H9 (cell line): ENCODE measurements around the gene BRF1. TPM values are rescaled to one million over a fixed set of nuclear protein-coding genes. Genes with fewer than 3 reads are reported as not detected.

ENCODE experiments used
- DNase-seq: peaks from one replicate; pipeline ENCODE4 v3.0.0-alpha.2; 2017
- H2AFZ ChIP-seq: one replicate; pipeline ENCODE4 v1.6.1; 2013; ENCODE audit warnings: mild to moderate bottlenecking, low read length, control low read depth, moderate library complexity
- H2AK5ac ChIP-seq: 2 replicates; pipeline ENCODE4 v1.6.1; 2013; ENCODE audit warnings: low read length, control low read depth, mixed read lengths; ENCODE audit not compliant: insufficient read length
- H2BK120ac ChIP-seq: one replicate; pipeline ENCODE4 v1.6.1; 2013; ENCODE audit warnings: low read depth, mild to moderate bottlenecking, low read length, control low read depth, inconsistent platforms; ENCODE audit not compliant: poor library complexity, severe bottlenecking
- H2BK12ac ChIP-seq: 2 replicates; pipeline ENCODE4 v1.6.1; 2013; ENCODE audit warnings: low read length, control low read depth, mixed read lengths, low read depth; ENCODE audit not compliant: insufficient read length
- H2BK15ac ChIP-seq: 2 replicates; pipeline ENCODE4 v1.6.1; 2013; ENCODE audit warnings: low read depth, low read length, control low read depth
- H2BK20ac ChIP-seq: one replicate; pipeline ENCODE4 v1.6.1; 2013; ENCODE audit warnings: low read depth, mild to moderate bottlenecking, low read length, control low read depth, inconsistent platforms; ENCODE audit not compliant: poor library complexity, severe bottlenecking
- H2BK5ac ChIP-seq: 2 replicates; pipeline ENCODE4 v1.6.1; 2013; ENCODE audit warnings: low read length, control low read depth, mixed read lengths; ENCODE audit not compliant: insufficient read length
- H3K14ac ChIP-seq: 2 replicates; pipeline ENCODE4 v1.6.1; 2013; ENCODE audit warnings: low read length, control low read depth; ENCODE audit not compliant: insufficient read depth
- H3K18ac ChIP-seq: 2 replicates; pipeline ENCODE4 v1.6.1; 2013; ENCODE audit warnings: low read depth, mild to moderate bottlenecking, mixed read lengths, low read length, control low read depth; ENCODE audit not compliant: insufficient read length
- H3K23ac ChIP-seq: 2 replicates; pipeline ENCODE4 v1.6.1; 2013; ENCODE audit warnings: low read length, control low read depth, mixed read lengths, low read depth; ENCODE audit not compliant: insufficient read length
- H3K23me2 ChIP-seq: 2 replicates; pipeline ENCODE4 v1.6.1; 2013; ENCODE audit warnings: low read depth, mild to moderate bottlenecking, mixed read lengths, low read length, control low read depth; ENCODE audit not compliant: insufficient read length, poor library complexity, severe bottlenecking
- H3K27ac ChIP-seq: 2 replicates; pipeline ENCODE4 v1.5.1; 2013; ENCODE audit warnings: low read length, control low read depth, mixed read lengths, low read depth; ENCODE audit not compliant: insufficient read length
- H3K27me3 ChIP-seq: 2 replicates; pipeline ENCODE4 v1.6.1; 2013; ENCODE audit warnings: low read length, control low read depth, inconsistent platforms; ENCODE audit not compliant: insufficient read depth
- H3K4ac ChIP-seq: 2 replicates; pipeline ENCODE4 v1.6.1; 2013; ENCODE audit warnings: low read depth, mild to moderate bottlenecking, control low read depth, inconsistent platforms, low read length, moderate library complexity
- H3K4me1 ChIP-seq: 2 replicates; pipeline ENCODE4 v1.6.1; 2013; ENCODE audit warnings: low read length, control low read depth, inconsistent platforms; ENCODE audit not compliant: insufficient read depth
- H3K4me2 ChIP-seq: 2 replicates; pipeline ENCODE4 v1.6.1; 2013; ENCODE audit warnings: low read length, control low read depth, mixed read lengths; ENCODE audit not compliant: insufficient read length, insufficient read depth
- H3K56ac ChIP-seq: 2 replicates; pipeline ENCODE4 v1.6.1; 2013; ENCODE audit warnings: low read depth, mild to moderate bottlenecking, mixed read lengths, low read length, control low read depth; ENCODE audit not compliant: insufficient read length
- H3K79me1 ChIP-seq: 2 replicates; pipeline ENCODE4 v1.6.1; 2013; ENCODE audit warnings: low read depth, mild to moderate bottlenecking, moderate library complexity, low read length, control low read depth, inconsistent platforms; ENCODE audit not compliant: insufficient read depth, poor library complexity, severe bottlenecking
- H3K79me2 ChIP-seq: 2 replicates; pipeline ENCODE4 v1.6.1; 2013; ENCODE audit warnings: low read length, control low read depth, inconsistent platforms; ENCODE audit not compliant: insufficient read depth
- H3K9ac ChIP-seq: 2 replicates; pipeline ENCODE4 v1.6.1; 2013; ENCODE audit warnings: low read length, control low read depth, mixed read lengths; ENCODE audit not compliant: insufficient read length; ENCODE audit errors: extremely low read depth
- H3K9me3 ChIP-seq: one replicate; pipeline ENCODE4 v1.6.1; 2013; ENCODE audit warnings: low read depth, low read length, inconsistent platforms; ENCODE audit not compliant: control insufficient read depth
- H3T11ph ChIP-seq: one replicate; pipeline ENCODE4 v1.6.1; 2013; ENCODE audit warnings: mild to moderate bottlenecking, low read length, control low read depth, inconsistent platforms
- H4K20me1 ChIP-seq: one replicate; pipeline ENCODE4 v1.6.1; 2013; ENCODE audit not compliant: control insufficient read depth, insufficient read length, insufficient read depth
- H4K5ac ChIP-seq: 2 replicates; pipeline ENCODE4 v1.6.1; 2013; ENCODE audit warnings: low read depth, mild to moderate bottlenecking, mixed read lengths, low read length, control low read depth; ENCODE audit not compliant: insufficient read length
- H4K8ac ChIP-seq: replicated peaks from 2 replicates; pipeline ENCODE4 v1.6.1; 2013; ENCODE audit warnings: low read length, control low read depth, mixed read lengths, low read depth; ENCODE audit not compliant: insufficient read length
- H4K91ac ChIP-seq: 2 replicates; pipeline ENCODE4 v1.6.1; 2013; ENCODE audit warnings: low read depth, mild to moderate bottlenecking, moderate library complexity, mixed read lengths, low read length, control low read depth; ENCODE audit not compliant: insufficient read length
- H3K27ac Mint-ChIP-seq, 3 experiments: 2 replicates in 2 of 3; 3 replicates in 1 of 3; pipeline ENCODE4 v1.8.0; 2020 to 2021; ENCODE audit warnings: mixed read lengths in 3 of 3, mild to moderate bottlenecking in 1 of 3, moderate library complexity in 1 of 3
- H3K27me3 Mint-ChIP-seq: 2 replicates; pipeline ENCODE4 v1.8.0; 2021; ENCODE audit warnings: low read depth, mild to moderate bottlenecking, moderate library complexity, mixed read lengths
- H3K36me3 Mint-ChIP-seq, 3 experiments: 2 replicates in 2 of 3; 3 replicates in 1 of 3; pipeline ENCODE4 v1.8.0; 2020 to 2021; ENCODE audit warnings: low read depth in 3 of 3, mixed read lengths in 3 of 3; ENCODE audit not compliant: insufficient read depth in 1 of 3
- H3K4me1 Mint-ChIP-seq, 2 experiments: 2 replicates each; pipeline ENCODE4 v1.8.0; 2020; ENCODE audit warnings: mixed read lengths in 2 of 2
- H3K4me3 Mint-ChIP-seq, 2 experiments: 2 replicates in 1 of 2; 3 replicates in 1 of 2; pipeline ENCODE4 v1.8.0; 2020 to 2021; ENCODE audit warnings: mild to moderate bottlenecking in 2 of 2, mixed read lengths in 2 of 2, moderate library complexity in 1 of 2
- H3K9me3 Mint-ChIP-seq, 2 experiments: 2 replicates in 1 of 2; 3 replicates in 1 of 2; pipeline ENCODE4 v1.8.0; 2020; ENCODE audit warnings: mild to moderate bottlenecking in 2 of 2, mixed read lengths in 2 of 2, moderate library complexity in 1 of 2
- CTCF ChIP-seq: fragments of 200-600 bp; sonication (generic); conservative IDR thresholded peaks from 3 replicates; pipeline ENCODE4 v1.8.0; 2021; ENCODE audit warnings: antibody characterized with exemption, mild to moderate bottlenecking
- WGBS: extraction: QIAGEN DNeasy Blood & Tissue Kit; methylation state at CpG from one replicate; pipeline ENCODE4 v1.1.7; 2013; ENCODE audit warnings: missing lambda C conversion rate, low lambda C conversion rate, mixed read lengths; ENCODE audit not compliant: insufficient read length; ENCODE audit errors: extremely low coverage; 5-methylcytosine and 5-hydroxymethylcytosine counted together
- long read RNA-seq: library from polyadenylated mRNA; unstranded; transcript quantifications from one replicate; pipeline ENCODE4 v2.0.0, GENCODE V29; 2020
- total RNA-seq: library from RNA; stranded (reverse); gene quantifications from 2 replicates; pipeline ENCODE4 v1.2.1, GENCODE V29; 2021

BRF1 gene
- 27.0 and 28.3 TPM in 2 replicates for total RNA-seq
- long read RNA-seq, transcript BRF1-211 (18 exons, 3,358 nt): major isoform, 13 of 74 reads
- long read RNA-seq, partial matches to known transcripts: 25 of 74 reads
- long read RNA-seq, other reads (novel, unspliced or antisense): 29 of 74 reads

- Histone ChIP-seq H2BK20ac (no peak within 1 kb of the TSS), H2BK5ac (no peak within 1 kb of the TSS), H3T11ph (no peak within 1 kb of the TSS), H3K79me1 (no peaks in the 10 kb centered on the region), H2AK5ac (no peak within 1 kb of the TSS), H3K79me2 (peaks cover 4% of the 10 kb centered on the region; the same call in 1 of the 2 replicates), H3K56ac (no peak within 1 kb of the TSS), H4K91ac (no peak within 1 kb of the TSS), H4K8ac (no peak within 1 kb of the TSS), H2BK12ac (no peak within 1 kb of the TSS), H4K20me1 (no peaks in the 10 kb centered on the region), H4K5ac (no peak within 1 kb of the TSS), H3K14ac (peak within 1 kb of the TSS; percentile 88), H3K4me1 (no peaks in the 10 kb centered on the region), H2BK15ac (no peak within 1 kb of the TSS), H2AFZ (no peak within 1 kb of the TSS), H3K27me3 (no peaks in the 10 kb centered on the region; the same call in 1 of the 2 replicates), H3K23me2 (peaks cover 8% of the 10 kb centered on the region), H3K27ac (no peak within 1 kb of the TSS), H3K9me3 (no peaks in the 10 kb centered on the region), H3K18ac (peak within 1 kb of the TSS; percentile 86), H3K23ac (no peak within 1 kb of the TSS), H3K9ac (peak within 1 kb of the TSS; percentile 29), H3K4ac (no peak within 1 kb of the TSS), H3K4me2 (peak within 1 kb of the TSS; percentile 62), H2BK120ac (no peak within 1 kb of the TSS)
- no peak for TF ChIP-seq CTCF
- H3K4me3 Mint-ChIP-seq: peak within 1 kb of the TSS; percentile 79 to 90
- peaks cover 5 to 6% of the 10 kb centered on the region in 2 experiments; a peak in 4 of 5 replicates for H3K9me3 Mint-ChIP-seq
- peak; percentile 97 for DNase-seq
- peaks cover 5 to 11% of the 10 kb centered on the region in 2 experiments; a peak in 3 of 4 replicates for H3K4me1 Mint-ChIP-seq
- H3K27ac Mint-ChIP-seq: peak within 1 kb of the TSS in 2 of 3 experiments; percentile 73 to 88; a peak in 3 of 7 replicates
- WGBS: no CpG with 5 or more reads among the region's 90 CpGs
- H3K36me3 Mint-ChIP-seq: peaks cover 3 to 6% (median 5%) of the 10 kb centered on the region in 3 experiments; a peak in 3 of 7 replicates
- H3K27me3 Mint-ChIP-seq: peaks cover 28% of the 10 kb centered on the region
Observed at GRCh38 chr14:105300542-105301102, at the start of gene BRF1. BRF1 (minus strand) TSS chr14:105301001; CDS start chr14:105300629, 372 bp downstream.
